ENCODE data around the gene ARHGAP27. TPM values are rescaled to one million over a fixed set of nuclear protein-coding genes. Genes with fewer than 3 reads are reported as not detected.

The ARHGAP27 gene
- total and polyA plus RNA-seq, 2 of the 13 experiments (the other 11 are each of a cell fraction or from before 2014, with no cell fraction given): 15.5 to 18.9 TPM

DNA sequence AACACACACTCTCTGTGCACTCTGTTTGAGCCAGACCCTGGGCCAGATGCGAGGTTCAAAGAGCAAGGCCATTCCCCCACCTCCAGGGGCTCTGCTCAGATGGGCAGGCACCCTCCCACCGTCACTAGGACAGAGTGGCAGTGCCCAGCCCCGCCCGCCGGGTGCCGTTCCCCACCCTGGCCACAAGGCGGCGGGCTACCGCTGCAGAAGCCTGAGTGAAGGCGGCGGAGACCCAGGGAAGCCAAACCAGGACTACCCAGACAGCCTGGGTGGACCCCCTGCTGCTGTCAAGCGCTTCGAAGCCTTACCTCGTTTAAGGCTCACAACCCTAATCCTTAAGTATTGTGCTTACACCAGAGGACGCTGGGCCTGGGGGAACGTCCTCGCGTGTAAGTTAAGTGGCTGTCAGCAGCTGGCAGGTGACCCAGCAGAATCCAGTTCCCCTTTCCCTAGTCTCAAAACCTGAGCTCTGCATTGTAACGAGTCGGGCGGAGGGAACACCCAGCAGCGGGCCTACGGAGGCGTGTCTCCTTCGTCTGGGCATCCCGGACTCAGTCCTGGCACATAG, 4.5 kb downstream of the ARHGAP27 start (continued):
- TF ChIP-seq, protein P1, sequence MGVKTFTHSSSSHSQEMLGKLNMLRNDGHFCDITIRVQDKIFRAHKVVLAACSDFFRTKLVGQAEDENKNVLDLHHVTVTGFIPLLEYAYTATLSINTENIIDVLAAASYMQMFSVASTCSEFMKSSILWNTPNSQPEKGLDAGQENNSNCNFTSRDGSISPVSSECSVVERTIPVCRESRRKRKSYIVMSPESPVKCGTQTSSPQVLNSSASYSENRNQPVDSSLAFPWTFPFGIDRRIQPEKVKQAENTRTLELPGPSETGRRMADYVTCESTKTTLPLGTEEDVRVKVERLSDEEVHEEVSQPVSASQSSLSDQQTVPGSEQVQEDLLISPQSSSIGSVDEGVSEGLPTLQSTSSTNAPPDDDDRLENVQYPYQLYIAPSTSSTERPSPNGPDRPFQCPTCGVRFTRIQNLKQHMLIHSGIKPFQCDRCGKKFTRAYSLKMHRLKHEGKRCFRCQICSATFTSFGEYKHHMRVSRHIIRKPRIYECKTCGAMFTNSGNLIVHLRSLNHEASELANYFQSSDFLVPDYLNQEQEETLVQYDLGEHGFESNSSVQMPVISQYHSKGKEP (CRISPR knock-in tag; IDR thresholded peaks at IDR 0.05): no peak
- TF ChIP-seq ZNF30 (CRISPR knock-in tag; IDR thresholded peaks at IDR 0.05) (no peak), REPIN1 (CRISPR knock-in tag; IDR thresholded peaks at IDR 0.05; ENCODE audit: borderline replicate concordance, low read depth) (no peak; the same call in 1 of the 2 replicates), SNRNP70 (IDR thresholded peaks at IDR 0.05; ENCODE audit: low read depth, low read length) (no peak), ZNF281 (CRISPR knock-in tag; IDR thresholded peaks at IDR 0.05; ENCODE audit: borderline replicate concordance) (peak; percentile 24; the same call in 1 of the 2 replicates), FOXC1 (CRISPR knock-in tag; IDR thresholded peaks at IDR 0.05; ENCODE audit: borderline replicate concordance) (peak; percentile 47; the same call in 1 of the 2 replicates), ZNF687 (CRISPR knock-in tag; IDR thresholded peaks at IDR 0.05) (peak; percentile 84), AHR (CRISPR knock-in tag; IDR thresholded peaks at IDR 0.05) (peak; percentile 86; the same call in 1 of the 2 replicates), PCBP2 (optimal IDR thresholded peaks at IDR 0.05; ENCODE audit: low read depth, low read length, poor library complexity, severe bottlenecking) (no peak), ZBTB4 (CRISPR knock-in tag; IDR thresholded peaks at IDR 0.05; ENCODE audit: borderline replicate concordance) (no peak), CBX2 (IDR thresholded peaks at IDR 0.05; ENCODE audit: low read depth, low read length) (no peak), CBX2 (CRISPR knock-in tag; IDR thresholded peaks at IDR 0.05; ENCODE audit: low read depth) (no peak), ZNF224 (CRISPR knock-in tag; IDR thresholded peaks at IDR 0.05) (no peak), ZNF713 (CRISPR knock-in tag; IDR thresholded peaks at IDR 0.05) (no peak), ZNF343 (CRISPR knock-in tag; IDR thresholded peaks at IDR 0.05) (no peak)
- TF ChIP-seq, protein P2, sequence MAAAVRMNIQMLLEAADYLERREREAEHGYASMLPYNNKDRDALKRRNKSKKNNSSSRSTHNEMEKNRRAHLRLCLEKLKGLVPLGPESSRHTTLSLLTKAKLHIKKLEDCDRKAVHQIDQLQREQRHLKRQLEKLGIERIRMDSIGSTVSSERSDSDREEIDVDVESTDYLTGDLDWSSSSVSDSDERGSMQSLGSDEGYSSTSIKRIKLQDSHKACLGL (CRISPR knock-in tag; IDR thresholded peaks at IDR 0.05): 0 out of 2 replicates have a peak, but pooled peaks have one; percentile 59

All from HepG2 (cell line).